Measurements from ENCODE around the gene DCAF12. TPM values are rescaled to one million over a fixed set of nuclear protein-coding genes. Genes with fewer than 3 reads are reported as not detected.

The DCAF12 gene
- total and polyA plus RNA-seq, 2 of the 8 experiments (the other 6 are each of a cell fraction or from before 2014, with no cell fraction given) = 22.7 to 29.2 TPM

- WGBS, 2 experiments (ENCODE audit: extremely low coverage in 1 of 2, insufficient coverage in 1 of 2, insufficient read length in 1 of 2, insufficient replicate concordance in 2 of 2, low coverage in 1 of 2, low lambda C conversion rate in 2 of 2, missing lambda C conversion rate in 1 of 2) = 90% methylated on average over 3 of the region's 3 CpGs; no CpG with 5 or more reads in 1 of the 2 experiments
- POLR2A ChIA-PET (ENCODE audit: partially characterized antibody) = interaction anchor here (0.9 kb wide), 1 partner anchor 56 kb away, joined by 3 read pairs; no protein-coding TSS in a partner anchor
- no peak overlapping the region for H3K23ac ChIP-seq (ENCODE audit: insufficient read length)
Observed at GRCh38 chr9:34045903-34046302, 80.6 kb downstream of the DCAF12 start.

More at GRCh38 chr9:34045903-34046302, 80.6 kb downstream of the DCAF12 start:
- H3K18ac ChIP-seq (ENCODE audit: extremely low read depth, low read length) = no peak overlapping the region
- H4K20me1 ChIP-seq (replicated peaks in 1 of 2; ENCODE audit: control insufficient read depth in 1 of 2, insufficient read depth in 2 of 2, low read length in 2 of 2) = peaks cover 0 to 5% of the 10 kb centered on the region in 2 experiments
- no peak overlapping the region for H4K91ac ChIP-seq (replicated peaks; ENCODE audit: insufficient read length, low read length)
- no peak overlapping the region for H3K14ac ChIP-seq (ENCODE audit: insufficient read length)
- H2BK5ac ChIP-seq (ENCODE audit: low read depth, low read length) = no peak overlapping the region
- 0 out of 2 replicates have a peak, but pooled peaks cover 3% of the 10 kb centered on the region for H3K79me1 ChIP-seq (ENCODE audit: low read depth, low read length)
- no peak overlapping the region for H4K8ac ChIP-seq (ENCODE audit: extremely low read depth, insufficient read depth, low read length)
- no peak overlapping the region for H2BK12ac ChIP-seq (ENCODE audit: low read depth, low read length)
- no peak overlapping the region for H2BK15ac ChIP-seq (ENCODE audit: low read length)
- no peak overlapping the region for H3K27ac ChIP-seq (ENCODE audit: low read depth, low read length)
- no peaks in the 10 kb centered on the region for H3K27me3 ChIP-seq (replicated peaks in 1 of 4; ENCODE audit: control insufficient read depth in 3 of 4, extremely low read depth in 1 of 4, insufficient read depth in 3 of 4, low read length in 3 of 4)
- no peaks in the 10 kb centered on the region for H3K9me3 ChIP-seq (ENCODE audit: insufficient read depth in 2 of 2, low read depth in 1 of 2, low read length in 1 of 2)
- H2AK5ac ChIP-seq (ENCODE audit: low read depth, low read length) = no peak overlapping the region
- no peak for FAIRE-seq
- H3K9ac ChIP-seq (replicated peaks in 1 of 4; ENCODE audit: extremely low read depth in 1 of 4, low read depth in 3 of 4, low read length in 3 of 4) = no peak overlapping the region
- no peak overlapping the region for H2AFZ ChIP-seq (ENCODE audit: low read length)
- CTCF ChIA-PET (ENCODE audit: partially characterized antibody) = interaction anchor here (0.7 kb wide), 1 partner anchor 196 kb away, joined by 3 read pairs; no protein-coding TSS in a partner anchor
- H2BK20ac ChIP-seq (ENCODE audit: low read length) = no peak overlapping the region
- H3K36me3 ChIP-seq (ENCODE audit: control insufficient read depth in 2 of 4, insufficient read depth in 4 of 4, low read length in 3 of 4) = peaks cover 0 to 5% (median under 1%) of the 10 kb centered on the region in 4 experiments; a peak in 2 of 8 replicates
- H3K79me2 ChIP-seq (ENCODE audit: control insufficient read depth in 1 of 2, insufficient read depth in 2 of 2, low read length in 2 of 2) = peaks cover 58 to 73% of the 10 kb centered on the region in 2 experiments
- H4K5ac ChIP-seq (ENCODE audit: insufficient read length, low read depth, low read length) = no peak overlapping the region
- no peak overlapping the region for H3K56ac ChIP-seq (replicated peaks; ENCODE audit: insufficient read length, low read depth, low read length)
- peak overlapping the region in 1 of 4 experiments; percentile 9; a peak in 1 of 8 replicates for H3K4me3 ChIP-seq (ENCODE audit: extremely low read depth in 1 of 4, insufficient read depth in 2 of 4, low read depth in 3 of 4, low read length in 4 of 4)
- no peak overlapping the region for H2BK120ac ChIP-seq (replicated peaks; ENCODE audit: low read depth, low read length)
- no peak overlapping the region; a peak in 1 of 4 replicates for H3K4me2 ChIP-seq (ENCODE audit: insufficient read depth in 1 of 2, low read depth in 2 of 2, low read length in 2 of 2)
- H3K4ac ChIP-seq (replicated peaks; ENCODE audit: insufficient read length, low read depth, low read length) = no peak overlapping the region
- H3K23me2 ChIP-seq (ENCODE audit: low read depth, low read length) = no peaks in the 10 kb centered on the region
- H3K4me1 ChIP-seq (replicated peaks in 1 of 4; ENCODE audit: control insufficient read depth in 3 of 4, insufficient read depth in 4 of 4, low read length in 3 of 4) = peaks cover 0 to 15% (median 6%) of the 10 kb centered on the region in 4 experiments; a peak in 4 of 7 replicates
- TF ChIP-seq SUZ12 (IDR thresholded peaks at IDR 0.05; ENCODE audit: low read length) (no peak), ATF3 (IDR thresholded peaks at IDR 0.05; ENCODE audit: insufficient read depth, low read depth, low read length) (no peak), SP1 (IDR thresholded peaks at IDR 0.05; ENCODE audit: low read depth, low read length) (no peak), FOSL1 (IDR thresholded peaks at IDR 0.05; ENCODE audit: insufficient read depth, low read depth, low read length) (no peak), SRF (IDR thresholded peaks at IDR 0.05; ENCODE audit: low read depth, low read length) (no peak), ASH2L (IDR thresholded peaks at IDR 0.05; ENCODE audit: low read length) (no peak), NANOG (IDR thresholded peaks at IDR 0.05; ENCODE audit: insufficient read depth, low read depth, low read length, poor library complexity, severe bottlenecking) (no peak), EGR1 (IDR thresholded peaks at IDR 0.05; ENCODE audit: borderline replicate concordance, low read depth, low read length) (no peak), CTBP2 (IDR thresholded peaks at IDR 0.05; ENCODE audit: borderline replicate concordance, insufficient read depth, insufficient read length, low read length) (no peak), KDM1A (IDR thresholded peaks at IDR 0.05; ENCODE audit: borderline replicate concordance, low read length) (no peak)
- DNase-seq (ENCODE audit: low read depth in 1 of 2, low spot score in 2 of 2) = no peak
